ENCODE measurements around the gene SERPINA4. TPM values are rescaled to one million over a fixed set of nuclear protein-coding genes. Genes with fewer than 3 reads are reported as not detected.

SERPINA4 gene
- total RNA-seq, 1 experiment from 2014 or later: not detected

GRCh38 chr14:94613720-94614644, 52.7 kb downstream of the SERPINA4 start:
- no peak for DNase-seq (ENCODE audit: extremely low read depth, low read depth)

GRCh38 chr14:94614802-94615201, 53.6 kb downstream of the SERPINA4 start:
- no peak for DNase-seq (ENCODE audit: extremely low read depth, low read depth)

- no peak for DNase-seq (ENCODE audit: extremely low read depth, low read depth)
Measured at GRCh38 chr14:94615254-94615653, 54.0 kb downstream of the SERPINA4 start.

GRCh38 chr14:94615823-94616570, 54.8 kb downstream of the SERPINA4 start:
- DNase-seq (ENCODE audit: extremely low read depth, low read depth): no peak

GRCh38 chr14:94617366-94617941, 56.2 kb downstream of the SERPINA4 start:
- DNase-seq (ENCODE audit: extremely low read depth, low read depth): no peak

GRCh38 chr14:94617988-94618822, 57.0 kb downstream of the SERPINA4 start:
- no peak for DNase-seq (ENCODE audit: extremely low read depth, low read depth)

GRCh38 chr14:94619297-94619696, 58.1 kb downstream of the SERPINA4 start:
- DNase-seq (ENCODE audit: extremely low read depth, low read depth): no peak

Other genes starting within 250 kb of the SERPINA4 start
- 0.26 TPM in 1 of 2 replicates, not detected in the other for gene SERPINA6, start 238.1 kb upstream of the SERPINA4 start, total RNA-seq (2014; rRNA removed; shearing (Covaris generic))
- gene SERPINA2, start 194.7 kb upstream of the SERPINA4 start, total RNA-seq (2014; rRNA removed; shearing (Covaris generic)): not detected in 2 replicates
- 0.07 TPM in 1 of 2 replicates, not detected in the other for gene SERPINA1, start 172.8 kb upstream of the SERPINA4 start, total RNA-seq (2014; rRNA removed; shearing (Covaris generic))
- gene SERPINA11, start 108.6 kb upstream of the SERPINA4 start, total RNA-seq (2014; rRNA removed; shearing (Covaris generic)): not detected in 2 replicates
- gene SERPINA9, start 85.2 kb upstream of the SERPINA4 start, total RNA-seq (2014; rRNA removed; shearing (Covaris generic)): not detected in 2 replicates
- gene SERPINA12, start 52.0 kb upstream of the SERPINA4 start, total RNA-seq (2014; rRNA removed; shearing (Covaris generic)): not detected in 2 replicates
- gene SERPINA5, start 20.0 kb downstream of the SERPINA4 start, total RNA-seq (2014; rRNA removed; shearing (Covaris generic)): 0.15 TPM in 1 of 2 replicates, not detected in the other
- gene SERPINA3, start 50.9 kb downstream of the SERPINA4 start, total RNA-seq (2014; rRNA removed; shearing (Covaris generic)): not detected in 2 replicates
- 4.2 and 4.7 TPM in 2 replicates for gene GSC, start 208.7 kb downstream of the SERPINA4 start, total RNA-seq (2014; rRNA removed; shearing (Covaris generic))

All from NCI-H460 (cell line).